GM21447 (cell line): Measurements from ENCODE around the gene PAGR1.
"Not testable (repeated sequence)": the region's sequence is repeated elsewhere in the genome, so short reads cannot be mapped to it uniquely, and the experiment has no call there.

Experiments used
- ATAC-seq: cut with Tn5 transposase; IDR thresholded peaks from one replicate; pipeline ENCODE4 v1.9.1; 2021; ENCODE audit not compliant: unreplicated experiment

PAGR1 gene

DNA sequence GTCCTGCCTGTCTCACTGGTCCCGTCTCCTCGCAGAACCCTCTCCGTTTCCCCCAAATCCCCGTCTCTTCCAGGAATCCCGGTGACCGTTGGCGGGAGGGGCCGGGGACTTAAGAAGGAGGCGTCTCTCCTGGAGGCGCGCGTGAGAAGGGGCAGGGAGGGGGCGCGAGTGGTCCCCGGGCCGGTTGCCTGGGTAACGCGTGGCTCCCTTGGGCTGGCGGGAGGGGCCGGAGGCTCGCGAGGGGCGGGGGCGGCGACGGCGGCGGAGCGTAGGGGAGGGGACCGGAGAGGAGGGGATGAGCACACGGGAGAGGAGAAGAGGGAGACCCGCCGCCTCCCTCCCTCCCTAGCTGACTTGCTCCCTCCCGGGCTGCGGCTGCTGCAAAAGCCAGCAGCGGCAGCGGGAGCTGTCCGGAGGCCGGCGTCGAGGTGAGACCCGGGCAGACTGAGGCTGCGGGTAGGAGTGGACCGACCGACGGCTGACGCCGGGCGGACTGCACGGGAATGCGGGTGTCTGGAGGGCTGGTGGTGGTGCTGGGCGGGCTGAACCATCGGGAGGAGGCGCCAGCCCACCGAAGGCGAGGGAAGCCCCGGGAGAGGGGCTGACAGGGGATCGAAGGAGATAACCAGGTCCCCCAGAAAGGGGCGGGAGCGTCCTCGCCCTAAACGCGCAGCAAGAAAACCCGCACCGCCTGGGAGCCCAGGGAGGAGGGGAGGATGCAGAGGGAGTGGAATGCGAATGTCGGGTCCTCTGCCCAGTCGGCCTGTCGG is 3.9 kb upstream of the PAGR1 start, which contains the start of gene PRRT2:
Gene PRRT2, plus strand, starts transcription at position 298 of the 770 bp plus-strand sequence. CDS start 862 bp downstream, outside the sequence.
- no peak for ATAC-seq

DNA sequence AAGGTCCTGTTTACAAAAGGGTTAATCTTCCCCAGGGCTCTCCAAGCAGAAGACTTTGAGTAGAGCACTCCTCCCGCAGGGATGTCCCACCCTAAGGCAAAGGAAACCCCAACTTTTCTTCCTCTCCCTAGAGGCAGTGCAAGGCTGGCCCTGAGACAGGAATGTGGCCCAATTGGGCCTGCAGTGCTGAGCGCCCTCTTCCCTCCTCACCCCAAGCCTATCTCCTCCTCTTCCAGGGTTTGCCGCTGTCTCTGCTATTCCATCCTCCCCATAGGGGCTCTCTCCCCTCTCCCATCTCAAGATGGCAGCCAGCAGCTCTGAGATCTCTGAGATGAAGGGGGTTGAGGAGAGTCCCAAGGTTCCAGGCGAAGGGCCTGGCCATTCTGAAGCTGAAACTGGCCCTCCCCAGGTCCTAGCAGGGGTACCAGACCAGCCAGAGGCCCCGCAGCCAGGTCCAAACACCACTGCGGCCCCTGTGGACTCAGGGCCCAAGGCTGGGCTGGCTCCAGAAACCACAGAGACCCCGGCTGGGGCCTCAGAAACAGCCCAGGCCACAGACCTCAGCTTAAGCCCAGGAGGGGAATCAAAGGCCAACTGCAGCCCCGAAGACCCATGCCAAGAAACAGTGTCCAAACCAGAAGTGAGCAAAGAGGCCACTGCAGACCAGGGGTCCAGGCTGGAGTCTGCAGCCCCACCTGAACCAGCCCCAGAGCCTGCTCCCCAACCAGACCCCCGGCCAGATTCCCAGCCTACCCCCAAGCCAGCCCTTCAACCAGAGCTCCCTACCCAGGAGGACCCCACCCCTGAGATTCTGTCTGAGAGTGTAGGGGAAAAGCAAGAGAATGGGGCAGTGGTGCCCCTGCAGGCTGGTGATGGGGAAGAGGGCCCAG is 3.0 kb upstream of the PAGR1 start:
- no peak for ATAC-seq

DNA sequence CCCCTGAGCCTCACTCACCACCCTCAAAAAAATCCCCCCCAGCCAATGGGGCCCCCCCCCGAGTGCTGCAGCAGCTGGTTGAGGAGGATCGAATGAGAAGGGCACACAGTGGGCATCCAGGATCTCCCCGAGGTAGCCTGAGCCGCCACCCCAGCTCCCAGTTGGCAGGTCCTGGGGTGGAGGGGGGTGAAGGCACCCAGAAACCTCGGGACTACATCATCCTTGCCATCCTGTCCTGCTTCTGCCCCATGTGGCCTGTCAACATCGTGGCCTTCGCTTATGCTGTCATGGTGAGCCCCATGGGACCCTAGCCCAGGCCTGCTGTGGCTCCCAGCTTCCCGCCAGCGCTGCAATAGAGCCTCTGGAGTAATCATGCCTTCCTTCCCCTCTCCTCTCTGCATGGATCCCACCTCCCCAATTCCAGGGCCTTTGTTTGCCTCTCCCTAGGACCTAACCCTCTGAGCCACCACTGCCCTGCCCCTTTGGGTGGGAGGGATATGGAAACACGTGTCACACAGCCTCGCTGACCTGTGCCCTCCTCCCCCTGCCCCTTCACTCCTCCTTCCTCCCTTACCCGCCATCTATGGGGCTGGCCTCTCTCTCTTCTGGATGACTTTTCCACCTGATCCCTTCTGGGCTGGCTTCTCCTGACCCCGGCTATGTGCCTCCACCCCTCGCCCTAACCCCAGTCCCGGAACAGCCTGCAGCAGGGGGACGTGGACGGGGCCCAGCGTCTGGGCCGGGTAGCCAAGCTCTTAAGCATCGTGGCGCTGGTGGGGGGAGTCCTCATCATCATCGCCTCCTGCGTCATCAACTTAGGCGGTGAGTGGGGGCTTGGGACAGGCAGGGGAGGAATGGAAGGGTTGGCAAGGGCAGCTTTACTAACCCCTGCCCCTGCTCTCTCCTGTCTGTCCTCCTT is 2.0 kb upstream of the PAGR1 start:
- ATAC-seq: no peak

DNA sequence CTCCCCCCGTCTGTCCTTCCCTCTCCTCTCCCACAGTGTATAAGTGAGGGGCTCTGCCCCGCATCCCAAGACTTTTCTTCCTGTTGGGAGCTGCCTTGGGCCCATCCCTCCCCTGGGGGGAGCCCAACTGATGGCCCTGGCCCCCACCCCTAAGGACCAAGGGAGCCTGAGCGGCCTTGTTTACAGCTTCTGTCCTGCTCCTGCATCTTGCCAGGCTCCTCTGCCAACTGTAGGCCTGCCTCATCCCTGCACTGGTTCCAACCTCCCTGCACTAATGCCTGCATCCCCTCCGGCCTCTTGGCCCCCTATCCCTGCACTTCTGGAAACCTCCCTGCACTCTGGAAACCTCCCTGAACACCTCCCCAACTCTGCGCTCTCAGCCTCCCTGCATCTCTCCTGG is 1.4 kb upstream of the PAGR1 start:
- no peak for ATAC-seq

DNA sequence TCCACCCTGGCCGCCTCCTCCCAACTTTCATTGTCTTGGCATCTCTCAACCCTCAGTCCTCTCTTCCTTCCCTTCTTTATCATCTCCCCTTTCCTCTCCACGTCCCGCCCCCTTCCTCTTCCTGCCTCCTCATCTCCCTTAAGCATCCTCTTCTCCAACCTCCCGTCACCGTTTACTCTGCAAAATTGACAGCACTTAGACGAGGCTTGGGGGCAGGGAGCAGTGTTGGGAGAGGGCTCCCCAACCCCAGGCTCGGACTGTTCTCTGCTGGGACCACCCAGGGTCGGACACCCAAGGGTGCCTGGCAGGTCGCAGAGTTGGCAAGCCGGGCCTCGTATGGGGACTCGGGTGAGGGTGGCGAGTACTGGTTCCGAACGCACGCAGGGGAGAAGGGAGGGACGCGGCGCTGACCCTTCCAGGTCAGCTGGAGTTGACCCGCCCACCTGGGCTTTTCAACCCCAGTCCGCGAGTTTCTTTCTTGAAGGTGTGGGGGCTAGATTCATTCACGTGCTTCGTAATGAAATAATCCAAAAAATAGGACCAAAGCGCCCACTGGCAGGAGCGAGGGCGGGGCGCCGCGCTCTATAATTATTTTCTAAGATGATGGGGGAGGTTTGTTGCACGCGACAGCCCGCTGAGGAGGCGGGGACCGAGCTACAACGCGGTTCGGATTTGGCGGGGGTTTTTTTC is 775 bp upstream of the PAGR1 start:
- ATAC-seq: no peak

DNA sequence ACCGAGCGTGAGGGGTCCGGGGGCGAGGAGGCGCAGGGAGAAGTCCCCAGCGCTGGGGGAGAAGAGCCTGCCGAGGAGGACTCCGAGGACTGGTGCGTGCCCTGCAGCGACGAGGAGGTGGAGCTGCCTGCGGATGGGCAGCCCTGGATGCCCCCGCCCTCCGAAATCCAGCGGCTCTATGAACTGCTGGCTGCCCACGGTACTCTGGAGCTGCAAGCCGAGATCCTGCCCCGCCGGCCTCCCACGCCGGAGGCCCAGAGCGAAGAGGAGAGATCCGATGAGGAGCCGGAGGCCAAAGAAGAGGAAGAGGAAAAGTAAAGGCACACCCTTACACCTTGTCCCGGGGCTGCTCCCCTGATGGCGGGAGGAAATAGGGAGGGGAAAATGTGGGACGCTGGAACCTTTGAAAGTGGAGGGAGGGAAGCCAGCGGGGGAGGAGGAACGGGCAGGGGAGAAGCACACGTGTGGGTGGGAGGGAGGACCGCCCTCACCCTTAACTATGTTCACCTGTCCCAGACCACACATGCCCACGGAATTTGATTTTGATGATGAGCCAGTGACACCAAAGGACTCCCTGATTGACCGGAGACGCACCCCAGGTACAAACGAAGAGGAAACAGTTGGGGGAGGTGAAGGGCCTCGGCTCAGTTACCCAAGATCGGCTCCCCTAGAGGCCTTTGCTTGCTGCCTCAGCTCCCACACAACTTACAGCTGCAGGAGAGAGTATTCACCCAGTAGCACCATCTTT is 916 bp downstream of the PAGR1 start:
- peak; percentile 11 for ATAC-seq

DNA sequence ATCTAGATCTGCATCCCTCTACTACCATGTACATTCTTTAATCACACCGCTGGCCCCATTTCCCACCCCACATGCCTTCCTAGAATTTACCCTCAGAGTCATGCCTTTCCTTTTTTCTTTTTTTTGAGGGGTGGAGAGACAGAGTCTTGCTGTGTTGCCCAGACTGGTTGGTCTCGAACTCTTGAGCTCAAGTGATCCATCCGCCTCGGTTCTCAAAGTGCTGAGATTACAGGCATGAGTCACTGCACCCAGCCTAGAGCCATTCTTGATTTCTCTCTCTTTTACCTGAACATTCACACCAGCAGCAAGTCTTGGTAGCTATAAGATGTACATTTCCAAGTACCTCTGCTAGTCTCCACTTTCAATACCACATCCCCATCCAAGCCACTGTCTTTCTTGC is 2.1 kb downstream of the PAGR1 start:
- no peak for ATAC-seq

DNA sequence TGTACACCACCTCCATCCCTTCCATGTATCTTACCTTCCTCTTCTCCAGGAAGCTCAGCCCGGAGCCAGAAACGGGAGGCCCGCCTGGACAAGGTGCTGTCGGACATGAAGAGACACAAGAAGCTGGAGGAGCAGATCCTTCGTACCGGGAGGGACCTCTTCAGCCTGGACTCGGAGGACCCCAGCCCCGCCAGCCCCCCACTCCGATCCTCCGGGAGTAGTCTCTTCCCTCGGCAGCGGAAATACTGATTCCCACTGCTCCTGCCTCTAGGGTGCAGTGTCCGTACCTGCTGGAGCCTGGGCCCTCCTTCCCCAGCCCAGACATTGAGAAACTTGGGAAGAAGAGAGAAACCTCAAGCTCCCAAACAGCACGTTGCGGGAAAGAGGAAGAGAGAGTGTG is 3.6 kb downstream of the PAGR1 start:
- no peak for ATAC-seq

DNA sequence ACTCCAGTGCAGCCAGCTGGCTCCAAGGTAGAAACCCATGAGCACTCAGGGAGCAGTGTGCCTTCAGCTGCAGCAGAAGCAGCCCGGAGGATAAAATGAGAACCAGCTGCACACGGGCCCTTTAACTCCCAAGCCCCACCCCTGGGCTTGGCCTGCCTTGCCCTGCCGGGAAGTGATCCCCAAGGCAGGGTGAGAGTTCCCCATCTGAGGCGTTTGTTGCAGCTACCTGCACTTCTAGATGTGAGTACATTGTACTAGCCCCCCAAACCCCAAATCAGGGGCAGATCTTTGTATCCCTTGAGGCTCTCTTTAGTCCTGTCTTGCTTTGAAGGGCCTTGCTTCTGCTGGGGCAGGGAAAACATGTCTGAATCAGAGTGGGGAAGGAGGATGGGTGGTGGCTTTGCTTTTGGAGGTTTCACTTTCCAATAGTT is 4.3 kb downstream of the PAGR1 start, which contains the start of gene MVP:
Gene MVP, plus strand, starts transcription at position 192 of the 431 bp plus-strand sequence. CDS start 10,088 bp downstream, outside the sequence.
- no peak for ATAC-seq

DNA sequence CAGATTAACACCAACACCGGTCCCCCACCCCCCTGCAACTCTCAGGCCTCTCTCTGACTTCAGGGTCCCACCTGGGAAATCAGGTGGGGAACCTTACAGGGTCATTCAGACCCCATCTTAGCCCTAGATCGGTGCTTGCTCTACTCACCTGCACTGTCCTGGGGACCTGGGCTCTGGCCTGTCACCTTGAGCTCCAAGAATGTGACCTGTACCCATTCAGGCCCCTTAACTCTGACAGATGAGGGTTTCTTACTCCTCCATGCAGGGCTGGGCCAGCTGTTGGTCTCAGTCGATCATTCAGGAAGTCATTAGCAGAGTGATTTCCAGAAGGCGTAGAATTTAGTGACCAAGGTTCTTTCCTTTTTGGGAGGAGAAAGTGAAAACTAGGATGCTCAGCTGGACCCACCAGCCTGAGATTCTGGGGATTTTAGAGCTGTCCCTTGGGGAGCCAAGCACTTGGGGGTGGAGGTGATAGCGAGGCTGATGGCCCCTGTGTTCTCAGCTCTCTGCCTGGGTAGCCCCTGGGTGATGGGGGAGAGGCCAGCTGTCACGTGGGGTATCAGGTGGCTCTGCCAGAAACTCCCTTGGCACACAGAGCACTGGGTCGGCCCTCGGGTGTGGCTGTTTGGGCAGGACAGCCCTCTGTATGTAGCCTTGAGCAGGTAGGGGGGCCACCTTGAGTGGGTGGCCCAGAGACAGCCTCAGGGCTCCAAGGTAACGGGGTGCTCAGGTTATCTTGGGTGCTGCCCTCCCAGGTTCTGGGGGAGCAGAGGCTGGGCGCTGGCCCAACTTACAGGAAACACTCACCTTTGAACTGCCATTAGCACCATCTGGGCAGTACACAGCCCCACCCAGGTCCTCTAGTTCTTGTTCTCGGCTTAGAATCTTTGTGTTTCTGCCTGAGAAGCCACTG is 5.0 kb downstream of the PAGR1 start:
- peak; percentile 45 for ATAC-seq

DNA sequence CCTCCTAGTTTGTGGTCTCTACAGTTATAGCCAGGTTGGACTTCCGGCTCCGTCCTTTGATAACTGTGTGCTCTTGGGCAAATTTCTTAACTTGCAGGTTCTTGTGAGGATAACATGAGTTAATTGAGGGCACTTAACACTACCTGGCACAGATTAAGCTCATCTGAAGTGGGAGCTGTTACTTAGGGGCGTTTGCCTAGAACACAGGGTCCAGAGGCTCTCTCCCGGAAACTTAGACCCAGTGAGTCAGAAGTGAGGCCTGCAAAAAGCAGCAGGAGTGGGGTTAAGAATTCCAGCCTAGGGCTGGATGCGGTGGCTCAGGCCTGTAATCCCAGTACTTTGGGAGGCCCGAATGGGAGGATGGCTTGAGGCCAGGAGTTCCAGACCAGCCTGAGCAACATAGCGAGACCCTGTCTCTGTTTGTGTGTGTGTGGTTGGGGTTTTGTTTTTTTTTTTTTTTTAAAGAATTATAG is 5.7 kb downstream of the PAGR1 start:
- ATAC-seq: no peak

DNA sequence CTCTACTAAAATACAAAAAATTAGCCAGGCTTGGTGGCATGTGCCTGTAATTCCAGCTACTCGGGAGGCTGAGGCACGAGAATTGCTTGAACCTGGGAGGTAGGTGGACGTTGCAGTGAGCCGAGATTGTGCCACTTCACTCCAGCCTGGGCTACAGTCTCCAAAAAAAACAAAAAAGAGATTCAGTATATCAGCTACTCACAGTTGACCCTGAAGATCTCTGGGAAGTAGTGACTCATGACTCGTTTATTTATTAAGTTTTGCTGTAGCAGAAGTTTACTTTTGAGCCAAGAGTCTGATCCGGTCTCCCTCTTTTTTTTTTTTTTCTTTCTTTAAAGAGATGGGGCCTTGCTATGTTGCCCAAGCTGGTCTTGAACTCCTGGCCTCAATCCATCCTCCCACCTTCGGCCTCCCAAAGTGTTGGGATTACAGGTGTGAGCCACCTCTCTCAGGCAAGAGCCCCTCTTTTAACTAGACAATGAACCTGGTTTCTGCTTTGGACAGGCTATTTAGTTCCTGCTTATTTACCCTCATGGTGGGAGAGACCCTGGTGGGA is 8.7 kb downstream of the PAGR1 start:
- ATAC-seq: no peak

DNA sequence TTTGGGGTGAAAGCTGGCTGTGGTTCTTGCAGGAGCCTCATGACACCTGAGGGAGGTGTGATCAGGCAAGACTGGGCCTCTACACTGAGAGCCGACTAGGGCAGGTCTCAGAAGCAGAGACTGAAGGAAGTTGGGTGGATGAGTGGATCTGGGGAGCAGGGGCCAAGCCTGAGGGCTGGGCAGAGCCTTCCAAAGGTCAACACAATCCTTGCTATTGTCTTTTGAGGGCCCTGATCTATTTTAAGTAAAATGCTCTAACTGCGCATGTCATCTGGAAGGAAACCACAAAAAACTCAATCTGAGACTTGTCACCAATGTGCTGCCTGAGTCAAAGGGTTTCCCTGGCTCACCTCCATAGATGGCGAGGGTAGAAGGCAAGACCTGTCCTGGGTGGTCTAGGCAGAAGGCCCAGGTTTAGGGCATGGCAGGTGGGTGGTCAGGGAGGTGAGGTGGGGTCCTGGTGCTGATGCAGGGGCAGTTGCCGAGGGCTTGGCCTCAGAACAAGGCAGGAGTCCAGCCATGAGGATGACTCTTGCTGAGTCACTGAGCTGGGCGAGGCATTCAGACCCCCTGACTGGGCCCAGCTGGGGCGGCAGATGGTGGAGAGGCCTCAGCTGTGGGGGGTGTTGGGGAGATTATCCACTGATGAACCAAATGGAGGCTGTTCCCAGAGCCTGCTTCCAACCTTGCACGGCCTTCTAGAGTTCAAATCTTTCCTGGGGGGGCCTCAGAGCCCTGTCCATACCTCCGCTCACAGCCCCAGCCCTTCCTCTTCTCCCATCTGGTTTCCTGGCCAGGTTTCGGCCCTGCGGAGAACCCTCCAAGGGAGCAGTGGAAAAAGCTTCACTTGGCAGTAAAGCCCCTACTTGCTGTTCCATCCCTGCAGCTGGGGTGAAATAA is 9.4 kb downstream of the PAGR1 start:
- no peak for ATAC-seq

DNA sequence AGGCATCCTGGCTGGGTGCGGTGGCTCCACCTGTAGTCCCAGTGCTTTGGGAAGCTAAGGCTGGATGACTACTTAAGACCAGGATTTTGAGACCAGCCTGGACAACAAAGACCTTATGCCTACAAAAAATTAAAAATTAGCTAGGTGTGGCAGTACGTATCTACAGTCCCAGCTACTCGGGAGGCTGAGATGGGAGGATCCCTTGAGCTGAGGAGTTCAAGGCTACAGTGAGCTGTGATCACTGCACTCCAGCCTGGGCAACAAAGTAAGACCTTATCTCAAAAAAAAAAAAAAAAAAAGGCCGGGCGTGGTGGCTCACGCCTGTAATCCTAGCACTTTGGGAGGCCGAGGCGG is 10.4 kb downstream of the PAGR1 start:
- no peak for ATAC-seq

DNA sequence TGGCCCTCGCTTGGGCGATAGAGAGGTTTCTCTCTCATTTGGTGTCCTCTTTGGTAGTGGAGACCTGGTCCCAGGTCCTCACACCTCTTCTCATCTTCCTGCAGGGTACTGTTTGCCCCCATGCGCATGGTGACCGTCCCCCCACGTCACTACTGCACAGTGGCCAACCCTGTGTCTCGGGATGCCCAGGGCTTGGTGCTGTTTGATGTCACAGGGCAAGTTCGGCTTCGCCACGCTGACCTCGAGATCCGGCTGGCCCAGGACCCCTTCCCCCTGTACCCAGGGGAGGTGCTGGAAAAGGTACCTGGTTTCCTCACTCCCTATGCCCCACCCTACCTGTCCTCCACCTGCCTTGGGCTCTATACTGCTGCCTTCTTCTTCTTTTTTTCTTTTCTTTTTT is 14.8 kb downstream of the PAGR1 start:
- no peak for ATAC-seq

DNA sequence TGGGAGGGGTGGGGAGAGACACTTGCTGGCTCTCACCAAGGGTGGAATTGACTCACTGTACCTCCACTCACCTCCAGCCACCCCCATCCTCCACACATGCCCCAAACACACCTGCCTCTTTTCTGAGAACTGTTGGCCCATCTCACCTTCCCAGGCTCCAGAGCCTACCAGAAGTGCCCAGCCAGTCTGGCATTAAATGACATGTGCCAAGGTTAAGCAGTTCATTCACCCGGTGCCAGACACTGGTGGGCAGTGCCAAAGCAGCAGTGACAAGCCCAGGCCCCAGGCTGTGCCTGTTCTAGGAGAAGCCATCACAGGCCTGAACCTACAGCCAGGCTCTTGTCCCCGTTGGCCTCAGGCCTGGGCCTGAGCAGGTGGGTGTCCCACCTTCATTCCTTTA is 15.5 kb downstream of the PAGR1 start:
- no peak for ATAC-seq

DNA sequence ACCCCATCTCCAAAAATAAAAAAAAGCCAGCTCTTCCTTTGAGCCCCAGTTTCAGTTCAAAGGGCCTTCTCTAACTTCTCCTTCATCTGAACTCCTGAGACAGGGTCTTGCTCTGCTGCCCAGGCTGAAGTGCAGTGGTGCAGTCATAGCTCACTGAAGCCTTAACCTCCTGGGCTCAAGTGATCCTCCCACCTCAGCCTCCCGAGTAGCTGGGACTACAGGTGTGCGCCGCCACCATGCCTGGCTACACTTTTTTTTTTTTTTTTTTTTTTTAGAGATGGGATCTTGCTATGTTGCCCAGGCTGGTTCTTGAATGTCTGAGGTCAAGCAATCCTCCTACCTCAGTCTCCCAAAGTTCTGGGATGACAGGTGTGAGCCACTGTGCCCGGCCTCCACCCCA is 17.3 kb downstream of the PAGR1 start:
- not testable (repeated sequence) for ATAC-seq
